ENCODE data around the gene ASPSCR1.

ASPSCR1 gene

DNA sequence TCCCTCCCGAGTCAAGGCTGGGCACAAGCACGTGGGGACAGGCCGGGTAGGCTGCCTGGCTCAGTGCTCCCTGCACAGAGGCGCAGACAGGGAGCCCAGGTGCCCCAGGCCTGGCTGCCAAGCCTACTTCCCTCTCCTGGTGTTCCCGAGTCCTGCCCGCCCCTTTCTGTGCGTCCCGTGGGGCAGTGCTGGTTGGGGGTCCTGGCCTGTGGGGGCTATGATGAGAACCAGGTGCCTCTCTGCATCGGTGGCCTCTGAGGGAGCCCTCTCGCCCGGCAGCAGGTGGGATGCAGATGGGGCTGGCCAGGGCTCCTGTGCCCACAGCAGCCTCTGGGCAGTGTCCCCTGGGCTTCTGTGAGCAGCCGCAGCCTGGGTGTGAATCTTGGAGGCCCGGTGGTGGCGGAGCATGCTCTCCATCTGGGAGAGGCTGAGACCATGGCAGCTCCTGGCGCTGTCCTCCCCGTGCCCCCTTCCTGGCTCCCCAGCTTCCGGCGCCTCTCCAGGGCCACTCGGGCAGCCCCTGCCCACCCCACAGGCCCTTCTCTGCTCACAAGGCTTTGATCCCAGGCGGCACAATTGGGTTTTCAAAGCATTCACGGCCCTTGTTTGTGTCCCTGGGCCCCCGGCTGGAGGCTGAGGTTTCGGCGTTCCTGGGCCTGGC, 38.0 kb downstream of the ASPSCR1 start:
- DNase-seq, result no peak

DNA sequence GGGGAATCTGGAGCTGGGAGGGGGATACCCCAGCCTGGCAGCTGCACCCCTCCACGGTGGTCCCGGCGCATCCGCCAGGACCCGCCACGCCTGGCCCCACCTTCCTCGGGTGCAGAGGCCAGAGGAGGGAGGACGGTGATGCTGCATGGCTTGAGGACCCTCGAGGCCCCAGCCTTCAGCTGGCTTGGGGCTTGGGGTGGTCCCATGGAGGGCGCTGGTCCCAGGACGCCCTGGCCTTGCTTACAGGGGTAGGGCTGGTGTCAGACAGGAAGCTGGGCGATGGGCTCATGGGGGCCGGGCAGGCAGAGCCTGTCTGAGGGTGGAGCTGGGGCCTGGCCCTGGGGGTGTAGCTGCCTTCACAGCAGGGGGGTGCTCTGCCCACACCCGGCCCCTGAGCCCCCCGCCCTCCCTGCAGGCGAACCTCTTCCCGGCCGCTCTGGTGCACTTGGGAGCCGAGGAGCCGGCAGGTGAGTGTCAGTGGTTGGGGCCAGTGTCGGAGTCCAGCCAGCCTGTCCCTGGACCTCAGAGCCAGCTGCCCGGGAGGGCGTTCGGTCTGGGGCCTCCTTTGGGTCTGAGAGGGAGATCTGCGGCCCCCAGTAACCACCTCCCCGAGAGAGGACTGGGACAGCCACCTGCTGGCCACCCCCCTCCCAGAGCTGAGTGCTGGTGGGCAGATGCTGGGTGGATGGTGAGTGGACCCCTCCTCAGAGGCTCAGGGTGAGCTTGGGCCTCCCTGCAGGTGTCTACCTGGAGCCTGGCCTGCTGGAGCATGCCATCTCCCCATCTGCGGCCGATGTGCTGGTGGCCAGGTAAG, 38.8 kb downstream of the ASPSCR1 start:
- no peak for DNase-seq

DNA sequence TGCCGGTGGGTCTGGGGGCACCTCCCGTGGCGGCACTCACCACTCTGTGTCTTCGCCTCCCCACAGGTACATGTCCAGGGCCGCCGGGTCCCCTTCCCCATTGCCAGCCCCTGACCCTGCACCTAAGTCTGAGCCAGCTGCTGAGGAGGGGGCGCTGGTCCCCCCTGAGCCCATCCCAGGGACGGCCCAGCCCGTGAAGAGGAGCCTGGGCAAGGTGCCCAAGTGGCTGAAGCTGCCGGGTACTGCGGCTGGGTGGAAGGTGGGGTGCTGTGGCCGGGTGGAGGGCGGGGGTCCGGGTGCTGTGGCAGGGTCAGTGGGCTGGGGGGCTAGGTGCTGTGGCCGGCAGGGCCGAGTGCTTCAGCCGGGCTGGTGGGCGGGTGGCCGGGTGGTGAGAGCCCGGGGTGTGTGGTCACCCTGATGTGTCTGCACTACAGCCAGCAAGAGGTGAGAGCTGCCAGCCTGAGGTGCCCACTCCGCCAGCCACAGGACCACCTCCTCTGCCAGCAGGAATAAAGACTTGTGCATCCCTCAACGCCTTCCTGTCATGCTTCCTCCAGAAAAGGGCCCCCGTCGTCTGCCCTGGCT, 39.5 kb downstream of the ASPSCR1 start:
- DNase-seq, result no peak

DNA sequence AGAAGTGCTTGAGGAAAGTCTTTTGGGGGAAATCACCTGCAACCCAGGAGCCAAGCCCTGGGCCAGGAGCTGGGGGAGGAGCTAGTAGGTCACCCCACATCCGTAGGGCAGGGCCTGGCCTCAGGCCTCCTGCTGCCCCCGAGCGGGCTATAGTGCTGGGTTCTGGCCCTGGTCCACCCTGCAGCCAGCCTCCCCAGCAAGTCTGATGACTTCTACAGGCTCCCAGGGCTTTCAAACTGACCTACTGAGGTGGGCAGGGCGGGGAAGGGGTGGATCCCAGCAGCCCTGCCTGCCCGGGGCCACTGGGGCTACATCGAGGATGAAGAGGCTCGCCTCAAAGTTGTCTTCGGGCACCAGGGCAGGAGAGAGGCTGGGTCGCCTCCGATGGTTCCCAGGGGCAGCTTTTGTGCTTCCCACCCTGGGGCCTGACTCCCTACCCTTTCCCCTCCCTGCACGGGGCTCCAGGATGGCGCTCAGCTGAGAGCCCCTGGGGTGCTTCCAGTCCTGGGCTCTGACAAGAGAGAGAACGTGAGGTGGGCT, 40.3 kb downstream of the ASPSCR1 start:
- no peak for DNase-seq

DNA sequence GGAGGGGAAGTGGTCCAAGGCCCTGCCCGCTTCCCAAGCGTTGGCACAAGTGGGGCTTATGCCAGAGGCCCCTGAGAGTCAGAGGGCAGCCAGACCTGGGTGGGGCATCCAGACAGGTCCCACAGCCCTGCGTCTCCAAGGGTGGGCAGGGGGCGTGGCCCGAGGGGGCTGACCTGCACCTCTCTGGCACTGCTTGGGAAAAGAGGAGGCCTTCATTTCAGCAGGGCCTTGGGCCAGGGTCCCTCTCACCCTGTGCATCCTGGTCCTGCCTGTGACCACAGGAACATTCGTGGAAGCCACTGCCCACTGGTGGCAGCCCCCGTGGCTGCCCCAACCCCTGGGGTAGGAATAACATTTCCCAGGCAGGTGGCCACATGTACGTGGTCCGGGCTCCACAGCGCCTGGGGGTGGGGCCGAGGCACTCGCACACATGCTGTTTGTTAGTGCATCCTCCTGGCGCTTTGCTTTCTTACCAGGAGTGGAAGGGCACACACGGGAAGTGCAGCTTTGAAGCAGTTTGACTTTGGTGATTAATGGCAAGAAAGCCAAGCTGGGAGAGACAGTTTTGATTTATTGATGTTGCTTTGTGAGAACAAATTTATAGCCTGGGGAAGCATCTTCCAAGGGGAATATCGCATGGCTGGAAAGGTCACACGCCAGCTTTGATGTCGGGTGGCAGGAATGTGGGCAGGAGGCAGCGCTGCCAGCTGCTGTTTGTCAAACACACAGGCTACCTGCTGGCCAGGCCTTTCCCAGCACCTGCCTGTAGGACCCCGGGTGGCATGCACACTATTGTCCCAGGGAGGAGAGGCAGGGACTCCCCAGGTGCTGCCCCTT, 40.9 kb downstream of the ASPSCR1 start:
- DNase-seq, result no peak

DNA sequence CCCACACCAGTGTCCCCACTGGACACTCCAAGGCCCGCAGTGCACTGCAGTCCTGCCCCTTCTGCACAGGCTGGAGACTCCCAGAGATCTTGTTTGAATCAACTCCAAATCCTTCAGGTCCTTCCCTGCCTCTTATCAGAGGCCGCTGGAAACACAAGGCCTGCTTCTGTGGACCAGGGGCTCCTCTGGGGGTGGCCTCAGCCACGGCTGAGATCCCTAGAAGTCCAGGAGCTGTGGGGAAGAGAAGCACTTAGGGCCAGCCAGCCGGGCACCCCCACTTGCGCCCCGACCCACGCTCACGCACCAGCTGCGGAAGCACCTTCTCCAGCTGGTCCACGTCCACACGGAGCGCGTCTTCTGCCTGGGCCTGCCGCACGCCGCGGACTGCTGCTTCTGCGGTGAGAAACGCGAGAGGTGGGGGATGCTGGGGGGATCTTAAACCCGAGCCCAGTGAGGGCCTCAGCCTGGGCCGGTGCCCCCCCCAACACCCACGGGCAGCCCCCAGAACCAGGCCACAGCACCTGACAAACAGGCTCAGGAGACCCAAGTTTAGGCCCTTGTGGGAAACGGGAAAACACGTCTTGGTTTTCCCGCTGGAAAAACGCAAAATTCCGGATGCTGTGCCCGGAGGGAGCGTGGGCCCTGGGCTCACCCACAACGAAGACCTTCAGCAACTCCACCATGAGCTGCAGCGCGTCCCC, 41.7 kb downstream of the ASPSCR1 start:
- no peak for DNase-seq

DNA sequence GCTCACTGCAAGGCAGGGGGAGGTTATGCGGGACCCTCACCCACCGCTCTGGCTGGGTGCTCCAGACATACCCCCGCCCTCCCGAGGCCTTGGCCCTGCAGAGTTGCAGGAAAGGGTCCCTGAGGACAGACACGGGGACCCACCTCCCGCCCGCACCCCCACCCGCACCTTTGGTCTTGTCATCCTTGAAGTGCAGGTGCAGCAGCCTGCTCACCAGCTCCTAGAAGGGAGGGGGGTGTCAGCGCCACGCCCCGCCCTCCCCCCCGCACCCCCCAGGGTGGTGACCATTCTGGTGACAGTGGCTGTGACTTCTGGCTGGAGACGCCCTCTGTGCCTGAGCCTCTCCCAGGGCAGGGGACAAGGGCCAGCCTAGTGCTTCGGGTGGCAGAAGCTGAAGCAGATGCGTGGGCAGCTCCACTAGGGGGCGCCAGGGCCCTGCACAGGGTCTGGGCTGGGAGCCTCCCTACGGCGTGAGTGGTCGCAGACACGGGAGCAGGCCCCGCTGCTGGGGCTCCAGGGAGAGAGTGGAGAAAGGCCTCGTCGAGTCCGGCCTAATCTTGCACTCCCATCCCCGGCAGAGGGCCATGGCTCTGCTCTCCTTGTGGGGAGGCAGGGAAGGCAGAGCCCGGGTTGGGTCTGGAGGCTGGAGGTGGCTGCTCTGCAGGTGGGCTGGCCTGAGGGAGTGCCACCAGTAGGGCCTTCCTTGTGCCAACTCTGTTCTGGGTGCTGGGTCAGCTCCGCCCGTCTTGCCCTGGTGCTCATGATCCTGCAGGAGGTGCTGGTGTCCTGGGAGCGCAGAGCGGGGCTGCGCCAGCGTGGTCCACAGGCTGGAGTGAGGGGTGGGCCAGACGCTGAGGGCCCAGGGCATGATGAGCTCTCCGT, 42.5 kb downstream of the ASPSCR1 start:
- peak; percentile 37 for DNase-seq

DNA sequence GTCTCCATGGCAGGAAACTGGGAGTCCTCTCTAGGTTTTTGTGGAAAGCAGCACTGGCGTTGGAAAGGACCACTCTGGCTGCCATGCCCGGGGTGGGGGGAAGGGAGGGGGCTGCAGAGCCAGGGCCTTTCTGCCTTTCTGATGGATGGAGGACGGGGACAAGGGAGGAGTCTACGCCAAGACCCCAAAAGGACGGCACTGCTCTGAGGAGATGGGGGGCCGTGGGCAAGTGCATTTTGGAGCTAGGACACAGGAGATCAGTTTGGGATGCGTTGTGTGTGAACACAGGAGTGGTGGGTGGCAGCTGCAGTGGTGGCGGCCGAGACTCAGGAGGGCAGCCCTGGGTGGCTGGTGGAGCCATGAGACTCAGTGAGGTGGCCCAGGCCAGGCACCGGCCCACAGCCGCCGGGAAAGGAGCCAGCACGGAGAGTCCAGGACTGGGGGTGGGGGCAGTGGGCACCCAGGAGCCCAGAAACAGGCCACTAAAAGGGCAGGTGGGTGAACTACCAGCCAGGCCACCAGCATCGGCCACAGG, 43.2 kb downstream of the ASPSCR1 start:
- DNase-seq, result no peak

DNA sequence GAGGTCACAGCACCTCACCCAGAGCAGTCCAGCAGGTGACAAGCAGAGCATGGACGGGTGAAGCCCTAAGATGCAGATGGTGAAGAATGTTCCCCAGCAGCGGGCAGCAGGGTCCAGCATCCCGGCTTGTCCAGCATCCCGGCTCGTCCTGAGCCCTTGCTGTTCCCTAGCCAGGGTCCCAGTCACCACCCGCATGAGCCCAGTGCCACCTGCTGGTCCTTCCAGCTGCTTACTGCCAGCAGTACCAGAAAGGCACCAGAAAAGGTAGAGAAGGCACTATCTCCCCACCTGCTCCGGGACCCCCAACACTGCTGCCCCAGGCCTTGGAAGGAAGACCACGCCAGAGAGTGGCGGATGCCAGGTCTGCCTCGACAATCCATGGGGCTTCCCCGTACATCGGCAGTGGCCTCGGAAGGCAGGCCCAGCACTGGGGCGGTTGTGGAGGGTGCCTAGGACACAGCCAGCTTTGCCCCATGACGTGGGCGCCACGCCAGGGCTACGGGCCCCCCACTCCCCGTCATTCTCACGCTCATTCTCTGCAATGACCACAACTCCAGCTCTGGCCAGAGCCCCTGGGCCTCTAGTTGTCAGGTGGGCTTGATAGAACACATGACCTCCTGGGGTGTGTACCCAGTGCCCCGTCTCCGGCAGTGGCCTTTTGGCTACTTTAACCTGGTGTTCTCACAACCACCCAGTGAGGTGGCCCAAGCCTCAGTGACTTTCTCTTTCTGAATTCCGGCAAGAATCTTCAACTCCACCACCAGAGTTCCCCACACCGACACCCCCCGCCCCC, 43.9 kb downstream of the ASPSCR1 start:
- DNase-seq, result peak; percentile 64

DNA sequence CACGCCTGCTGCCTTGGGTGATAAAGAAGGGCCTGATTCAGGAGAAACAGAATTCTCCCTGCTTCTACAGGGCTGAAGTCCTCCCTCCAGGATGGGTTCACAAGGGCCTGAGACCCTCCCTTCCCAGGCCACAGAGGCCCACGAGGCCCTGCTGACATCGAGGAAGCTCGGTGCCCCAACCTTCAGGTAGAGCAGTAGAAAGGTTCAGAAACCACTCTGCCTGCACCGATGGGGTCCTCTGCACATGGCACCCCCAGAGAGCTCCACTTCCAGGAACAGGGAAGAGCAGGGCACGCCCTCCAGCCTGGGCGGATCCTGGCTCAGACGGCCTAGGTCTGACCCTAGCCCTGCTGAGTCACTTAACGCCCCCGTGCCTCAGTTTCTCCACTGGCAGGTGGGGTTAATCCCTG, 44.5 kb downstream of the ASPSCR1 start:
- DNase-seq, result no peak

DNA sequence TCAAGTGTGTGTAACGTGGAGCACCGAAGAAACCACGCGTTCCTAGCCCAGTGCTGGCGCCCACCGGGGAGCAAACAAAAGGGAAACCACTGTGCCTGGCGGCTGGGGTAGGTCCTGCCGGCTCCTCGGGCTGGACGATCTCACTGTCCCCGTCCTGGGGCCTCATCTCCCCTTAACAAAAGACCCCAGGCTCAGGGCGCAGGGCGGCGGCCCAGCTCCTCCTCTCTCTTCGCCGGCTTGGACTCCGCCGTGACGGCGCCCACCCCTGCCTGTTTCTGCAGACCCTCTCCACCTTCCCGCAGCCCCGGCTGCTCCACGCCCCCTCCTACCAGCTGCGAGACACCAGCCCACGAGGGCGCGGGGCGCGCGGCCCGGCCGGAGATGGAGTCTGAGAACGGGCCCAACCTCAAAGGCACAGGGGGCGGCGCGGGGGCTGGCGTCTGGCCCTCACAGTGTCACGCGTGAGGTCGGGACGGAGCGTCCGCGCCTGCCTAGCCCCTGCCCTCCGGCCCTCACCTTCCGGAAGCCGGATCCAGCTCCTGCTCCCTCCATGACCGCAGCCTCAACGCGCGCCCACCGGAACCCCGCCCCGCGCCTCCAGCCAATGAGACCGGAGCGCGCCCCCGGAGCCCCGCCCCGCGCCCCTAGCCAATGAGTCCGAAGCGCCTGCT, 45.0 kb downstream of the ASPSCR1 start, which contains the start of gene CENPX:
CENPX (minus strand) TSS at position 569 of the 671 bp plus-strand sequence; CDS start at position 552, 17 bp downstream.
- DNase-seq, result no peak

DNA sequence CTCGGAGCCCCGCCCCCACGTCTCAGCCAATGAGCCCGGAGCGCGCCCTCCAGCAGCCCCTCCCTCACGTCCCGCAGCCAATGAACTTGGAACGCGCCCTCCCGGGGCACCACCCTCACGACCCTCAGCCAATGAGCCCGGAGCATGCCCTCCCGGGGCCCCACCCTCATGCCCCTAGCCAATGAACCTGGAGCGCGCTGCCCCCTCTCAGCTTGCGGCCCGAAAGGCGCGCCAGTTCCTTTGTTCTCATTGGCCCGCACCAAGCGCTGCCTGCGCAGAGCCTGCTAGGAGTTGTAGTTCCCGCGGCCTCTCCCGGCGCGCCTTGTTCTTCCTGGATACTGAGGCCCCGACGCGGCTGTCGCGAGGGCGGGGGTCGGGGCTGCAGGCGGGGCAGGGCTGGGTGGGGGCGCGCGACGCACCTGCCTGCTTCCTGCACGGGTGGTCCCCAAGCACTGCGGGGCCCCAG, 45.6 kb downstream of the ASPSCR1 start, which contains the start of gene LRRC45:
LRRC45 (plus strand) TSS at position 325 of the 466 bp plus-strand sequence. CDS start 339 bp downstream, outside the sequence.
- DNase-seq, result peak; percentile 100

DNA sequence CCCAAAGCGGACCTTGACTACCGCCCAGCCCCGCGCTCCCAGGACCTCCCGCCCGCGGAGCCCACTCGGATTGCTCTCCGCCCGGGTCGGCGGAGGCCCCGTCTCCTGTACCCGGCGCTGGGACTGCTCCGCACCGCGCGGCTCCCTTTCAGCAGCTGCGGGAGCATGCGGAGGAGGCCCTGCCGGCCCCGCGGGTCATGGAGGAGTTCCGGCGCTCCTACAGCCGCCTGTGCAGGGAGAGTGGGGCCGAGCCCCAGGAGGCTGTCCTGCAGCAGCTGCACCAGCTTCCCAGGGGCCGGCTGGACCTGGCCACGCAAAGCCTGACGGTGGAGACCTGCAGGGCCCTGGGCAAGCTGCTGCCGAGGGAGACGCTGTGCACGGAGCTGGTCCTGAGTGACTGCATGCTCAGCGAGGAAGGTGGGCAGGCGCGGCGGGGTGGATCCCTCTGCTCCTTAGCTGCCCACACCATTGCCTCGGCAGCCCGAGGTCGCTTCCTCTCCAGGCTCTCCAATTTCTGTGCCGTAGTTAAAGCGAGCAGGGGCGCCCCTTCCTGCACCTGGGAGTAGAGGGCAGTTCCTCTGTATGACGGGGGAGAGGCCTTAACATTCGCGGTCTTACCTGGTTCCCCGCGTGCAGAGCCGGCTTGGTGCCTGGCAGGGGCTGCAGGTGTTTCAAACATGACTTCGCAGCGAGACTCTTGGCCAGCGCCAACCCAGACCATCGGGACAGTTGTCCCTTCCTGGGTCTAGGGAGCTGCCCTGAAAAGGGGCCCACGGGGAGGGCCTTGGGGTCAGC, 46.2 kb downstream of the ASPSCR1 start:
- DNase-seq, result no peak

DNA sequence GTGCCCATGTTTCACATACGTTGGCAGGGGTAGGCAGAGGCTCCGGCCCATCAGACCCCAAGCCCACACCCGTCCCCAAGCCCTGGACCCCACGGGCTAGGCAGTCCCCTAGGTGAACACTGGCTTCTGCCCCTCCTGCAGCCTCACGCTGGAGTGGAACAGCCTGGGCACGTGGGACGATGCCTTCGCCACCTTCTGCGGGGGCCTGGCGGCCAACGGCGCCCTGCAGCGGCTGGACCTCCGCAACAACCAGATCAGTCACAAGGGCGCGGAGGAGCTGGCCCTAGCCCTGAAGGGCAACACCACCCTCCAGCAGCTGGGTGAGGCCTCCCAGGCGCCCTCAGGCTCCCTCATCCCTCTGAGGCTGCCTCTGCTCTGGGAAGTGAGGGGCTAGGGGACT, 47.4 kb downstream of the ASPSCR1 start:
- DNase-seq, result no peak

DNA sequence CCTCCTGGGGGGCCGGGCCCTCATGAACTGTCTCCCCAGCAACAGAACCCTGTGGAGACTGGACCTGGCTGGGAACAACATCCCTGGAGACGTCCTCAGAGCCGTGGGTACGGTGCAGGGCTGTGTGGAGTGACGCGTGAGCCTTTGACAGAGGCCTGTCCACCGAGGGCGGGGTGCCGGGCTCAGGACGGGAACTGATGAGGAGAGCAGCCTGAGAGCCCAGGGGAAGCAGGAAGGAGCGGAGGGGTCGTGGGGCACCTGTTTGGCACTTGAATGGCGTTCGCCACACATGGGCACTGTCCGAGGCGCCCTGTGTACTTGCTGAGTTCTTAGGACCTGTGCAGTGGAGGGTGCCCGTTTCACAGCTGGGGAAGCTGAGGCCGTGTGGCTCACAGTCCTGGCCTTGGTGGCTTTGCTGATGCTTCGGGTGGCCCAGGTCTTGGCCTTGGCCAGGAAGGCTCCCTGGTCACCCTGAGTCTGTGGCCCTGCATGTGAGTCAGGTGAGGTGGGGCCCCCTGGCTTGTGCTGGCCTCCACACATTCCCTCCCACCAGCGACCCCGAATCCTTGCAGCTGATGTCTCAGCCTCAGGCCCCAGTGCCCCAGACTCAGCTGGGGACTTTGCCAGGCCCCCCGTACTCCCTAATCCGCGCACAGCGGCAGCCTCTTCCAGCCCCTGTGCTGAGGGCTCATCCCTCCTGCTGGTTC, 48.1 kb downstream of the ASPSCR1 start:
- no peak for DNase-seq

DNA sequence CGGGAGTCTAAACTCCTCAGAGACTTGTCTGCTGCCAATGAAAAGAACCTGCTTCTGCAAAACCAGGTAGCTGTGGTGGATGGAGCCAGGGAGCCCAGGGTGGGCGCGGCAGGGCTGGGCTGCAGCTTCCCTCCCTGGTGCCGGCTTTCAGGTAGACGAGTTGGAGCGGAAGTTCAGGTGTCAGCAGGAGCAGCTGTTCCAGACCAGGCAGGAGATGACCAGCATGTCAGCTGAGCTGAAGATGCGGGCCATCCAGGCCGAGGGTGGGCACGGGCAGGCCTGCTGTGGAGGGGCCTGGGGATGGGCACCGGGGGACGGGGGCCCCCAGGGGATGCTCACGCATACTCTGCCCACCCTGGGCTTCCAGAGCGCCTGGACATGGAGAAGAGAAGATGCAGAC, 50.8 kb downstream of the ASPSCR1 start:
- DNase-seq, result no peak

DNA sequence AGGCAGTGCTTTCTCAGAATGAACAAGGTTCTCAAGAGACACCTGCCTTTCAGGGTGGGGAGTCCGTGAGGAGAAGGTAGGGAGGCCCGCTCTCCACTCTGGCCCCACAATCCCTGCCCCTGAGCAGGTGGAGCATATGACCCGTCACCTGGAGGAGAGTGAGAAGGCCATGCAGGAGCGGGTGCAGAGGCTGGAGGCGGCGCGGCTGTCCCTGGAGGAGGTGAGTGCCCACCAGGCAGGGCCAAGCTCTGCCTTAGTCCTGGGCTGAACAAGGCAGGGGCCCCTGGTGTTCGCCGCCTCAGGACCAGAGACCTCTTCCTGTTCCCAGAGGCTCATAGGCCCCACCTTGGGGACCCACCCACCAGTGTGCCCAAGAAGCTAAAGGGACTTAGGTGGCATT, 51.5 kb downstream of the ASPSCR1 start:
- no peak for DNase-seq

DNA sequence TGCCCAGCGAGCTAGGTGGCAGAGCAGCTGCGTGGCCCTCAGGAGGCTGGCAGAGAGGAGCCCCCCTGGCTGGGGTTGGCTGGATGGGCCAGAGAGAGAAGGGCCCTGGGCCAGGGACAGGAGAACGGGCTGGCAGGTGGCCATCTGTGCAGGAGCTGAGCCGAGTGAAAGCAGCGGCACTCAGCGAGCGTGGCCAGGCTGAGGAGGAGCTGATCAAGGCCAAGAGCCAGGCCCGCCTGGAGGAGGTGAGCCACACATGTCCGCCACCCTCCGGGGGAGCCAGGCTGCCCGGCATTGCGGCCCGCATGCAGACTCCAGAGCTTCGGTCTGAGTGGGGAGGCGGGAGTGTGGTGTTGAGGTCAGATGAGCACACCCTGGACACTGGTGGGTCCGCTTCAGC, 52.0 kb downstream of the ASPSCR1 start:
- DNase-seq, result no peak

All from fibroblast of skin of right biceps (primary cell).